H1 (cell line): ENCODE measurements around the gene TMEM244. TPM values are rescaled to one million over a fixed set of nuclear protein-coding genes. Genes with fewer than 3 reads are reported as not detected.

Experiments
- CTCF ChIA-PET: fragments of 300-600 bp; sonication (Branson Sonifier 250); formaldehyde crosslinking; loops from one replicate; lab custom pipeline; 2021; ENCODE audit not compliant: partially characterized antibody; lab: Charles Lee
- POLR2A ChIA-PET: fragments of 300-600 bp; sonication (Branson Sonifier 250); formaldehyde crosslinking; loops from one replicate; lab custom pipeline; 2021; ENCODE audit warnings: inconsistent platforms; ENCODE audit not compliant: partially characterized antibody; lab: Charles Lee
- DNase-seq, 2 experiments: peaks; one replicate each; pipeline versions ENCODE4 v3.0.0 to v3.0.0-alpha.2; 2010 to 2022; ENCODE audit warnings: low spot score in 2 of 2, low read depth in 1 of 2, mixed read lengths in 1 of 2
- FAIRE-seq: peaks from 2 replicates; lab custom pipeline; 2011; peaks lifted over from hg19 to GRCh38; lab: Jason Lieb, UNC
- H2AFZ ChIP-seq: 2 replicates; pipeline ENCODE4 v1.8.1; 2012; ENCODE audit warnings: low read length, inconsistent platforms
- H2AK5ac ChIP-seq: 2 replicates; pipeline ENCODE4 v1.6.1; 2013; ENCODE audit warnings: low read depth, low read length
- H2BK120ac ChIP-seq: replicated peaks from 2 replicates; pipeline ENCODE3; 2013; ENCODE audit warnings: low read depth, low read length, inconsistent platforms
- H2BK12ac ChIP-seq: 2 replicates; pipeline ENCODE4 v1.6.1; 2013; ENCODE audit warnings: low read depth, low read length
- H2BK15ac ChIP-seq: 2 replicates; pipeline ENCODE4 v1.6.1; 2013; ENCODE audit warnings: low read length
- H2BK20ac ChIP-seq: 2 replicates; pipeline ENCODE4 v1.6.1; 2013; ENCODE audit warnings: low read length
- H2BK5ac ChIP-seq: 2 replicates; pipeline ENCODE4 v1.6.1; 2013; ENCODE audit warnings: low read depth, low read length
- H3K14ac ChIP-seq: 2 replicates; pipeline ENCODE4 v1.6.1; 2013; ENCODE audit warnings: inconsistent platforms; ENCODE audit not compliant: insufficient read length
- H3K18ac ChIP-seq: 2 replicates; pipeline ENCODE4 v1.6.1; 2013; ENCODE audit warnings: low read length; ENCODE audit errors: extremely low read depth
- H3K23ac ChIP-seq: 2 replicates; pipeline ENCODE4 v1.6.1; 2013; ENCODE audit warnings: inconsistent platforms; ENCODE audit not compliant: insufficient read length
- H3K23me2 ChIP-seq: 2 replicates; pipeline ENCODE4 v1.6.1; 2013; ENCODE audit warnings: low read depth, low read length
- H3K27ac ChIP-seq: 2 replicates; pipeline ENCODE4 v1.6.1; 2011; ENCODE audit warnings: low read depth, low read length, inconsistent platforms
- H3K27me3 ChIP-seq, 4 experiments: replicated peaks in 1 of 4; 1 replicate in 1 of 4; 2 replicates in 3 of 4; pipeline versions ENCODE4 v1.6.1 to v1.8.1; 2011 to 2013; ENCODE audit warnings: low read length in 3 of 4, mild to moderate bottlenecking in 3 of 4, inconsistent platforms in 2 of 4, mixed read lengths in 2 of 4, moderate library complexity in 1 of 4; ENCODE audit not compliant: control insufficient read depth in 3 of 4, insufficient read depth in 3 of 4; ENCODE audit errors: extremely low read depth in 1 of 4
- H3K36me3 ChIP-seq, 4 experiments: 2 replicates each; pipeline versions ENCODE4 v1.6.1 to v1.8.1; 2011 to 2013; ENCODE audit warnings: mild to moderate bottlenecking in 4 of 4, low read length in 3 of 4, moderate library complexity in 2 of 4, control low read depth in 1 of 4, inconsistent platforms in 1 of 4; ENCODE audit not compliant: insufficient read depth in 4 of 4, control insufficient read depth in 2 of 4
- H3K4ac ChIP-seq: replicated peaks from 2 replicates; pipeline ENCODE3; 2013; ENCODE audit warnings: low read length, low read depth, mixed read lengths, inconsistent platforms; ENCODE audit not compliant: insufficient read length
- H3K4me1 ChIP-seq, 4 experiments: replicated peaks in 1 of 4; 1 replicate in 1 of 4; 2 replicates in 3 of 4; pipeline versions ENCODE4 v1.6.1 to v1.8.1; 2011 to 2013; ENCODE audit warnings: low read length in 3 of 4, inconsistent platforms in 2 of 4, mixed read lengths in 1 of 4; ENCODE audit not compliant: insufficient read depth in 4 of 4, control insufficient read depth in 3 of 4
- H3K4me2 ChIP-seq, 2 experiments: 2 replicates each; pipeline versions ENCODE4 v1.6.1 to v1.8.1; 2011 to 2013; ENCODE audit warnings: low read depth in 2 of 2, low read length in 2 of 2, control low read depth in 1 of 2, inconsistent platforms in 1 of 2, mild to moderate bottlenecking in 1 of 2; ENCODE audit not compliant: insufficient read depth in 1 of 2
- H3K4me3 ChIP-seq, 4 experiments: fragments of 200-600, 300-600 bp in 1 of 4; sonication (generic), shearing (Covaris generic), sonication (Bioruptor Twin) in 1 of 4; 2 replicates each; pipeline versions ENCODE4 v1.5.1 to v1.8.1; 2011 to 2016; ENCODE audit warnings: low read length in 4 of 4, low read depth in 3 of 4, control low read depth in 2 of 4, inconsistent platforms in 2 of 4, mild to moderate bottlenecking in 2 of 4, mixed read lengths in 1 of 4, moderate library complexity in 1 of 4; ENCODE audit not compliant: insufficient read depth in 2 of 4; ENCODE audit errors: extremely low read depth in 1 of 4
- H3K56ac ChIP-seq: replicated peaks from 2 replicates; pipeline ENCODE3; 2013; ENCODE audit warnings: low read depth, mild to moderate bottlenecking, mixed read lengths, low read length, inconsistent platforms; ENCODE audit not compliant: insufficient read length
- H3K79me1 ChIP-seq: 2 replicates; pipeline ENCODE4 v1.6.1; 2013; ENCODE audit warnings: low read depth, low read length, control low read depth
- H3K79me2 ChIP-seq, 2 experiments: 2 replicates each; pipeline versions ENCODE4 v1.6.1 to v1.8.1; 2012 to 2013; ENCODE audit warnings: low read length in 2 of 2, mild to moderate bottlenecking in 2 of 2, inconsistent platforms in 1 of 2; ENCODE audit not compliant: insufficient read depth in 2 of 2, control insufficient read depth in 1 of 2
- H3K9ac ChIP-seq, 4 experiments: replicated peaks in 1 of 4; 1 replicate in 1 of 4; 2 replicates in 3 of 4; pipeline versions ENCODE4 v1.6.1 to v1.8.1; 2011 to 2013; ENCODE audit warnings: low read depth in 3 of 4, low read length in 3 of 4, control low read depth in 2 of 4, mild to moderate bottlenecking in 2 of 4, moderate library complexity in 2 of 4, inconsistent platforms in 1 of 4; ENCODE audit errors: extremely low read depth in 1 of 4
- H3K9me3 ChIP-seq, 2 experiments: 2 replicates each; pipeline versions ENCODE4 v1.6.1 to v1.8.1; 2012 to 2013; ENCODE audit warnings: mild to moderate bottlenecking in 2 of 2, moderate library complexity in 2 of 2, control low read depth in 1 of 2, inconsistent platforms in 1 of 2, low read depth in 1 of 2, low read length in 1 of 2, mixed read lengths in 1 of 2; ENCODE audit not compliant: insufficient read depth in 2 of 2
- H4K20me1 ChIP-seq, 2 experiments: replicated peaks in 1 of 2; 2 replicates each; pipeline versions ENCODE3 to v1.8.1; 2011 to 2013; ENCODE audit warnings: inconsistent platforms in 2 of 2, low read length in 2 of 2, mild to moderate bottlenecking in 1 of 2; ENCODE audit not compliant: insufficient read depth in 2 of 2, control insufficient read depth in 1 of 2
- H4K5ac ChIP-seq: 2 replicates; pipeline ENCODE4 v1.6.1; 2013; ENCODE audit warnings: low read length, low read depth, mixed read lengths, inconsistent platforms; ENCODE audit not compliant: insufficient read length
- H4K8ac ChIP-seq: 2 replicates; pipeline ENCODE4 v1.8.0; 2013; ENCODE audit warnings: mild to moderate bottlenecking, moderate library complexity, low read length, inconsistent platforms; ENCODE audit not compliant: insufficient read depth; ENCODE audit errors: extremely low read depth
- H4K91ac ChIP-seq: replicated peaks from 2 replicates; pipeline ENCODE3; 2013; ENCODE audit warnings: low read length, mixed read lengths, inconsistent platforms; ENCODE audit not compliant: insufficient read length
- CEBPB ChIP-seq: IDR thresholded peaks from 2 replicates; pipeline ENCODE4 v1.6.1; 2012; ENCODE audit warnings: low read depth, low read length
- RXRA ChIP-seq: IDR thresholded peaks from 2 replicates; pipeline ENCODE4 v1.6.1; 2011; ENCODE audit warnings: low read depth, mild to moderate bottlenecking, low read length, moderate library complexity; ENCODE audit not compliant: insufficient read depth
- WGBS, 2 experiments: shearing (Covaris generic) in 1 of 2; methylation state at CpG; one replicate each; pipeline versions ENCODE4 v1.1.6 to v1.1.7; 2013 to 2015; ENCODE audit warnings: low lambda C conversion rate in 2 of 2, mixed read lengths in 2 of 2, inconsistent platforms in 1 of 2, low coverage in 1 of 2, missing lambda C conversion rate in 1 of 2; ENCODE audit not compliant: insufficient replicate concordance in 2 of 2, insufficient coverage in 1 of 2, insufficient read length in 1 of 2; ENCODE audit errors: extremely low coverage in 1 of 2, missing lambda C conversion rate in 1 of 2; 5-methylcytosine and 5-hydroxymethylcytosine counted together
- polyA plus RNA-seq, 7 experiments: library from polyadenylated mRNA; depleted of rRNA in 3 of 7; stranded (reverse) in 5 of 7; unstranded in 2 of 7; fragments of >200 nt in 5 of 7; fragments of 200-250 nt in 2 of 7; gene quantifications; 1 replicate in 5 of 7; 2 replicates in 1 of 7; 4 replicates in 1 of 7; pipeline versions ENCODE4 v1.2.1 to v1.2.3, GENCODE V29; 2011 to 2013; ENCODE audit warnings: missing spikeins in 2 of 7, mixed read lengths in 2 of 7
- total RNA-seq: library from RNA; stranded (reverse); fragmentation: NEBNext Ultra II Directional; extraction: Animal tissue kit (Norgen Biotek cat#: 25700); gene quantifications from 2 replicates; pipeline ENCODE4 v1.2.1, GENCODE V29; 2021

Gene TMEM244
- total and polyA plus RNA-seq, 2 of the 8 experiments (the other 6 are each of a cell fraction or from before 2014, with no cell fraction given), result not detected

DNA sequence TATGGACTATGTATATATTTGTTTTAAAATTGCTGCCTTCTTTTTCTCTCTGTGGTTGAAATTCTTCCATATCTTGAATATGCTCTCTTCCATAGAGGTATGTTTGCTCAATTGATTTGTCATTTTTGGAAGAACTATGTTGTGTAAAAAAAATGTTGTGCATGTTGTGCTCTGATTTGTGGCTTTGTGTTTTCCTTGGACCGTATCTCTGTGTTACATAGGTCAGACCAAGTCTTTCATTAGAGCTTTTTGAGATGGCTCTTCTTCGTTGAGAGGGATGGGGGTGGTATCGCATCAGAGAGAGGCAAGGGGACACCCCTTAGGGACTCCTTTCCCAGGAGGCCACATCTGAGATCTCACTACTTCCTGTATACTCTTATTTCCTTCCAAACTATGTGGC lies 43.8 kb downstream of the TMEM244 start:
- no peak overlapping the region for H2BK15ac ChIP-seq
- H2BK120ac ChIP-seq, result no peak overlapping the region
- 90% methylated on average over 3 of the region's 3 CpGs; no CpG with 5 or more reads in 1 of the 2 experiments for WGBS, 2 experiments
- no peaks in the 10 kb centered on the region for H4K20me1 ChIP-seq
- peak overlapping the region; percentile 36; the same call in 1 of the 2 replicates for H2AFZ ChIP-seq
- H3K4ac ChIP-seq, result no peak overlapping the region
- H3K18ac ChIP-seq, result no peak overlapping the region
- no peak overlapping the region for H3K4me3 ChIP-seq
- no peak for TF ChIP-seq CEBPB
- TF ChIP-seq RXRA, result no peak
- TF ChIP-seq, all 59 proteins: peak for 0
- H2BK20ac ChIP-seq, result no peak overlapping the region
- FAIRE-seq (no peak), DNase-seq (no peak)
- H3K14ac ChIP-seq, result no peak overlapping the region
- no peak overlapping the region for H4K8ac ChIP-seq
- H2AK5ac ChIP-seq, result no peak overlapping the region
- H3K27me3 ChIP-seq, result no peaks in the 10 kb centered on the region
- no peaks in the 10 kb centered on the region for H3K9me3 ChIP-seq
- H2BK12ac ChIP-seq, result no peak overlapping the region
- no peak overlapping the region for H2BK5ac ChIP-seq
- no peaks in the 10 kb centered on the region for H3K23me2 ChIP-seq
- no peaks in the 10 kb centered on the region for H3K79me1 ChIP-seq
- H4K91ac ChIP-seq, result no peak overlapping the region
- H3K79me2 ChIP-seq, result no peaks in the 10 kb centered on the region
- no peak overlapping the region for H3K27ac ChIP-seq
- H3K56ac ChIP-seq, result no peak overlapping the region
- ChIA-PET POLR2A (no interaction called here), CTCF (interaction anchor here (1.0 kb wide), 1 partner anchor 42 kb away, joined by 5 read pairs; no protein-coding TSS in a partner anchor)
- no peak overlapping the region for H3K23ac ChIP-seq
- H3K4me2 ChIP-seq, result no peak overlapping the region
- no peaks in the 10 kb centered on the region for H3K4me1 ChIP-seq
- no peaks in the 10 kb centered on the region for H3K36me3 ChIP-seq
- H3K9ac ChIP-seq, result no peak overlapping the region
- no peak overlapping the region for H4K5ac ChIP-seq
